ACHN (cell line): ENCODE results near the gene SKAP1.

Experiments used
- DNase-seq: peaks from one replicate; pipeline ENCODE4 v3.0.0-alpha.2; 2015
- in situ Hi-C: cut with HindIII; loops from 2 replicates; pipeline ENCODE4 v1.10.0; 2017; ENCODE audit warnings: low sequenced_read_pairs, low pct_ligation_motif_present, low pct_unique_long_range_greater_than_20kb

SKAP1 gene

GRCh38 chr17:48429638-48430586, at the start of gene SKAP1:
Gene SKAP1, minus strand, starts transcription at chr17:48430214.
- peak; percentile 35 for DNase-seq
- in situ Hi-C loops: no loop called here

- in situ Hi-C loops: no loop called here
- no peak for DNase-seq
Observed at GRCh38 chr17:48479014-48479402, 49.0 kb upstream of the SKAP1 start.

- in situ Hi-C loops: no loop called here
- no peak for DNase-seq
Observed at GRCh38 chr17:48478224-48479013, 48.4 kb upstream of the SKAP1 start.

GRCh38 chr17:48477221-48477620, 47.2 kb upstream of the SKAP1 start:
- in situ Hi-C loops: no loop called here
- no peak for DNase-seq

- DNase-seq: peak; percentile 52
- in situ Hi-C loops: no loop called here
Observed at GRCh38 chr17:48472411-48473281, 42.6 kb upstream of the SKAP1 start.

- in situ Hi-C loops: no loop called here
- no peak for DNase-seq
Observed at GRCh38 chr17:48471817-48472410, 41.9 kb upstream of the SKAP1 start.

GRCh38 chr17:48470388-48471034, 40.5 kb upstream of the SKAP1 start:
- DNase-seq: peak; percentile 52
- in situ Hi-C loops: no loop called here

GRCh38 chr17:48469227-48469626, 39.2 kb upstream of the SKAP1 start:
- in situ Hi-C loops: no loop called here
- no peak for DNase-seq

- in situ Hi-C loops: no loop called here
Observed at GRCh38 chr17:48468299-48468698, 38.3 kb upstream of the SKAP1 start.

GRCh38 chr17:48465884-48466283, 35.9 kb upstream of the SKAP1 start:
- in situ Hi-C loops: no loop called here

More at GRCh38 chr17:48468299-48468698, 38.3 kb upstream of the SKAP1 start:
- no peak for DNase-seq

GRCh38 chr17:48463526-48463925, 33.5 kb upstream of the SKAP1 start:
- no peak for DNase-seq
- in situ Hi-C loops: no loop called here

More at GRCh38 chr17:48465884-48466283, 35.9 kb upstream of the SKAP1 start:
- no peak for DNase-seq

- DNase-seq: no peak
Observed at GRCh38 chr17:48462946-48463345, 32.9 kb upstream of the SKAP1 start.

GRCh38 chr17:48460052-48460451, 30.0 kb upstream of the SKAP1 start:
- in situ Hi-C loops: no loop called here
- DNase-seq: no peak

More at GRCh38 chr17:48462946-48463345, 32.9 kb upstream of the SKAP1 start:
- in situ Hi-C loops: no loop called here

- no peak for DNase-seq
- in situ Hi-C loops: no loop called here
Observed at GRCh38 chr17:48459070-48459844, 29.2 kb upstream of the SKAP1 start.

- in situ Hi-C loops: no loop called here
- peak; percentile 80 for DNase-seq
Observed at GRCh38 chr17:48457080-48457836, 27.2 kb upstream of the SKAP1 start.

GRCh38 chr17:48456589-48456988, 26.6 kb upstream of the SKAP1 start:
- peak; percentile 40 for DNase-seq

More at GRCh38 chr17:48456589-48456988, 26.6 kb upstream of the SKAP1 start:
- in situ Hi-C loops: no loop called here
